Measurements from ENCODE around the gene CUX1. TPM values are rescaled to one million over a fixed set of nuclear protein-coding genes. Genes with fewer than 3 reads are reported as not detected.
A peak's percentile ranks its signal among the peaks of the same experiment; 100 is the strongest.

Gene CUX1
- total and polyA plus RNA-seq, 10 of the 15 experiments (the other 5 are each of a cell fraction or from before 2014, with no cell fraction given) = 6.1 to 48.6 (median 25.9) TPM

GRCh38 chr7:102291056-102291915 is 473.9 kb downstream of the CUX1 start (continued):
- peak; percentile 76 to 84 for TF ChIP-seq BHLHE40 (IDR thresholded peaks at IDR 0.05; ENCODE audit: borderline replicate concordance in 1 of 2, low read depth in 2 of 2, low read length in 1 of 2)
- peak; percentile 66; the same call in 1 of the 2 replicates for TF ChIP-seq CREM (IDR thresholded peaks at IDR 0.05; ENCODE audit: low read depth)
- TF ChIP-seq BCL11A (IDR thresholded peaks at IDR 0.05; ENCODE audit: low read depth, low read length) = peak; percentile 35; the same call in 1 of the 2 replicates
- TF ChIP-seq PML (IDR thresholded peaks at IDR 0.05; ENCODE audit: low read length) = no peak
- TF ChIP-seq EZH2 (IDR thresholded peaks at IDR 0.05; ENCODE audit: borderline replicate concordance, control insufficient read depth, low read depth, low read length) = no peak
- TF ChIP-seq NFXL1 (IDR thresholded peaks at IDR 0.05; ENCODE audit: borderline replicate concordance) = no peak
- TF ChIP-seq IKZF1 (conservative IDR thresholded peaks at IDR 0.05) = peak; percentile 88
- peak; percentile 86 for TF ChIP-seq EED (IDR thresholded peaks at IDR 0.05; ENCODE audit: low read depth)
- TF ChIP-seq CHD4 (IDR thresholded peaks at IDR 0.05) = no peak

GRCh38 chr7:102291916-102292267 is 474.5 kb downstream of the CUX1 start:
- FAIRE-seq = no peak
- intact Hi-C loops (cut with micrococcal nuclease; ENCODE audit: unreplicated experiment) = loop anchor here (1.0 kb wide), 1 partner anchor 15 kb away; no protein-coding TSS in a partner anchor
- no peaks in the 10 kb centered on the region for H3K9me3 ChIP-seq (replicated peaks; ENCODE audit: control insufficient read depth, insufficient read depth, low read length)
- CTCF ChIA-PET = interaction anchor here (0.6 to 5.7 kb wide), 5 partner anchors 14 to 124 kb away, joined by 3 to 62 read pairs (median 6); partner anchors contain the start of gene PRKRIP1
- peak overlapping the region; percentile 35; the same call in 1 of the 2 replicates for H3K9ac ChIP-seq (ENCODE audit: control insufficient read depth, insufficient read depth, low read length)
- peaks cover 0 to 3% of the 10 kb centered on the region in 2 experiments; a peak in 3 of 4 replicates for H3K36me3 ChIP-seq (ENCODE audit: control insufficient read depth in 2 of 2, insufficient read depth in 2 of 2, low read length in 1 of 2)
- POLR2A ChIA-PET = interaction anchor here (0.6 to 1.3 kb wide), 4 partner anchors 10 to 45 kb away, joined by 3 to 6 read pairs (median 4); no protein-coding TSS in a partner anchor
- H3K4me2 ChIP-seq (ENCODE audit: control insufficient read depth, insufficient read depth) = peak overlapping the region; percentile 94
- H3K4me1 ChIP-seq (ENCODE audit: control insufficient read depth, insufficient read depth, low read length) = peaks cover 67% of the 10 kb centered on the region
- H3K4me3 ChIP-seq = peak overlapping the region; percentile 57
- 0% methylated on average over 2 of the region's 2 CpGs for WGBS (ENCODE audit: insufficient coverage, insufficient replicate concordance, low lambda C conversion rate, missing lambda C conversion rate)
- BruUV-seq (replicated peaks) = no TSS peak
- no peaks in the 10 kb centered on the region; the same call in 1 of the 2 replicates for H4K20me1 ChIP-seq (ENCODE audit: control insufficient read depth, insufficient read depth)
- no peaks in the 10 kb centered on the region for H3K27me3 ChIP-seq (replicated peaks in 1 of 2; ENCODE audit: control insufficient read depth in 2 of 2, insufficient read depth in 2 of 2, low read length in 1 of 2)
- H3K79me2 ChIP-seq (ENCODE audit: control insufficient read depth, insufficient read depth, low read length) = peaks cover 87% of the 10 kb centered on the region
- RAD21 ChIA-PET (ENCODE audit: unreplicated experiment) = interaction anchor here (1.1 to 6.0 kb wide), 4 partner anchors 9 to 71 kb away, joined by 4 to 121 read pairs (median 7); no protein-coding TSS in a partner anchor
- ATAC-seq = no peak
- H2AFZ ChIP-seq (ENCODE audit: control insufficient read depth, low read depth, low read length) = no peak overlapping the region
- H3K27ac ChIP-seq (ENCODE audit: control insufficient read depth, insufficient read depth) = peak overlapping the region; percentile 75
- in situ Hi-C loops (cut with MboI) = no loop called here
- SMC1A ChIA-PET (ENCODE audit: uncharacterized antibody, unreplicated experiment) = interaction anchor here (1.8 to 6.8 kb wide), 4 partner anchors 13 to 103 kb away, joined by 4 to 91 read pairs (median 6); no protein-coding TSS in a partner anchor
- no peak for DNase-seq (ENCODE audit: low read depth, low spot score)
- no peak for TF ChIP-seq CEBPB (IDR thresholded peaks at IDR 0.05; ENCODE audit: borderline replicate concordance in 1 of 2, low read depth in 2 of 2, low read length in 2 of 2)
- 0 out of 2 replicates have a peak, but pooled peaks have one; percentile 5 for TF ChIP-seq POLR2AphosphoS2 (IDR thresholded peaks at IDR 0.05; ENCODE audit: low read depth, low read length)
- TF ChIP-seq PAX5 (IDR thresholded peaks at IDR 0.05; ENCODE audit: borderline replicate concordance, low read depth, low read length) = no peak
- TF ChIP-seq USF2 (IDR thresholded peaks at IDR 0.05; ENCODE audit: borderline replicate concordance, low read depth, low read length) = no peak
- no peak for TF ChIP-seq ZBTB40 (IDR thresholded peaks at IDR 0.05; ENCODE audit: borderline replicate concordance)
